Stimulated activated CD4-positive, alpha-beta T cell treated with anti-CD3 and anti-CD28 coated beads, Interleukin-2, amount 100 ng/mL, for 48 hours (primary cell): Measurements from ENCODE around the gene ASGR2.
A peak's percentile ranks its signal among the peaks of the same experiment; 100 is the strongest.
"Not testable (repeated sequence)": the region's sequence is repeated elsewhere in the genome, so short reads cannot be mapped to it uniquely, and the experiment has no call there.

Experiments used
- DNase-seq, 2 donors: peaks; one replicate each; pipeline ENCODE4 v3.0.0-alpha.2; 2020

ASGR2 gene

DNA sequence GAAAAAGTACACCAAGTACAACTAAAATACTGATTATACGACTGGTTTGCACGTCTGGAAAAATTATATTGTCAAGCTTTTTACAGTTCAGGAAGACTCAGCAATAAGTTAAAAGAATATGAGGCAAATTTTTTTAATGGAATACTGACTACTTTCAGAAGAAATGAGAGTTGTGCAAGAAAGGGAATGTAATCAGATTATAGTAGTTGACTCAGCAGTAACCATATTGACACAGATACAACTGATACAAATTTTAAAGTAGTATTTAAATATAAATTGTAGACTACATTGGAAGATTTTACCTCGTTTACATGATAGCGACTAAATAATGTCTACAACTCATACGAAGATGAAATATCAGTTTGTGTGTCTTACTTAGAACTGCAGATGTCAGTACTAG is 16.7 kb downstream of the ASGR2 start:
- DNase-seq, result no peak

DNA sequence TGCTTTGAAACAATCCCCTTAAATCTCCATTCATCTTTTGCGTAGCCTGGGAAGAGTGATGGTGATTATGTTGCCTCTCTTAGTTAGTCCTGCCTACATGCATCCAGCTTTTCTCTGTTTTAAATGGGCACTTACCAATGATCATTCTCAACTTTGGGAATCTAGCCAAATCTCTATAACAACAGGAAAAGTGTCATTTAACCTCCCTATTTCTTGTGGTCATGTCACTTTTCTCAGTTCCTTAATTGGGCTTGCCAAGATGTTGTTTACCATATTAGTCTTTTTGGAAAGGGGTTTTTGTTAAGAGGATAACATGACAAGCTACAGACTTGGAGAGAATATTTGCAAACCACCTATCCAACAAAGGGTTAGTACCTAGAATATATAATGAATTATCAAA is 19.0 kb downstream of the ASGR2 start:
- no peak for DNase-seq

DNA sequence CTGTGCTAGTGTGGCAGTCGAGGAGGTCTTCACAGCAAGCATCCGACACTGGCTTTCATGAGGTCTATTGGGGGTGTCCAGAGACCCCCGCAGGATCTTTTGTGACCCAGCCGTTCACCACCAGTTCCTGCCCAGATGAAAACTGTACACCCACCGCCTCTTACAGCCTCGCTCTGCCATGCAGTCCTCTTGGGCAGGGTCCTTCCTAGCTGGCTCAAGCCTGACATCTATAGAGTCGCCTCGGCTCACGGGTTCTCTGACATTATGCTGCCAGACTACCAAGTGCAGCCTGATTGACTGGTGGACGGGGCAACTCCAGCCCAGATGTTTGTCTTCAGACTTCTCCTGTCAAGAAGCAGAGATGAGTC is 20.0 kb downstream of the ASGR2 start:
- DNase-seq, result no peak

DNA sequence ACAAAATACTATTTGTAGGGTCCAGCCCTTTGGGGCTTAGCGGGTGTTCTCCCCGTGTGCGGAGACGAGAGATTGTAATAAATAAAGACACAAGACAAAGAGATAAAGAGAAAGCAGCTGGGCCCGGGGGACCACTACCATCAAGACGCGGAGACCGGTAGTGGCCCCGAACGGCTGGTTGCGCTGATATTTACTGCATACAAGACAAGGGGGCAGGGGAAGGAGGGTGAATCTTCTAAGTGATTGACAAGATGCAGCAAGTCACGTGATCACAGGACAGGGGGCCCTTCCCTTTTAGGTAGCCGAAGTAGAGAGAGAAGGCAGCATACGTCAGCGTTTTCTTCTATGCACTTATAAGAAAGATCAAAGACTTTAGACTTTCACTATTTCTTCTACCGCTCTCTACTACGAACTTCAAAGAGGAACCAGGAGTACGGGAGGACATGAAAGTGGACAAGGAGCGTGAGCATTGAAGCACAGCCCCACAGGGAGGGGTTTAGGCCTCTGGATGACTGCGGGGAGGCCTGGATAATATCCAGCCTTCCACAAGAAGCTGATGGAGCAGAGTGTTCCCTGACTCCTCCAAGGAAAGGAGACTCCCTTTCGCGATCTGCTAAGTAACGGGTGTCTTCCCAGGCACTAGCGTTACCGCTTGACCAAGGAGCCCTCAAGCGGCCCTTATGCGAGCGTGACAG is 23.2 kb downstream of the ASGR2 start:
- DNase-seq, result not testable (repeated sequence)

DNA sequence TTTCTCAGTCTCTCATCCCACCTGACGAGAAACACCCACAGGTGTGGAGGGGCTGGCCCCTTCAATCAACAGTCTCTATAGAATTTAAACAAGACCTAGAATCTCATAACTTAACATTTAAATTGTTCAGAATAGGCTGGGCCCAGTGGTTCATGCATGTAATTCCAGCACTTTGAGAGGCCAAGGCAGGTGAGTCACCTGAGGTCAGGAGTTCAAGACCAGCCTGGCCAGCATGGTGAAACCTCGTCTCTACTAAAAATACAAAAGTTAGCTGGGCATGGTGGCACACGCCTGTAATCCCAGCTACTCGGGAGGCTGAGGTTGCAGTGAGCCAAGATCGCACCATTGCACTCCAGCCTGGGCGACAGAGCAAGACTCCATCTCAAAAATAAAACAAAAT is 25.1 kb downstream of the ASGR2 start:
- DNase-seq, result not testable (repeated sequence)

DNA sequence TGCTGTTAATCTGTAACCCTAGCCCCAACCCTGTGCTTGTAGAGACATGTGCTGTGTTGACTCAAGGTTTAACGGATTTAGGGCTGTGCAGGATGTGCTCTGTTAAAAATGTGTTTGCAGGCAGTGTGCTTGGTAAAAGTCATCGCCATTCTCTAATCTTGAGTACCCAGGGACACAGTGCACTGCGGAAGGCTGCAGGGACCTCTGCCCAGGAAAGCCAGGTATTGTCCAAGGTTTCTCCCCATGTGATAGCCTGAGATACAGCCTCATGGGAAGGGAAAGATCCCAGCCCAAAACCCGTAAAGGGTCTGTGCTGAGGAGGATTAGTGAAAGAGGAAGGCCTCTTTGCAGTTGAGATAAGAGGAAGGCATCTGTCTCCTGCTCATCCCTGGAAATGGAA is 26.2 kb downstream of the ASGR2 start:
- DNase-seq, result not testable (repeated sequence)

DNA sequence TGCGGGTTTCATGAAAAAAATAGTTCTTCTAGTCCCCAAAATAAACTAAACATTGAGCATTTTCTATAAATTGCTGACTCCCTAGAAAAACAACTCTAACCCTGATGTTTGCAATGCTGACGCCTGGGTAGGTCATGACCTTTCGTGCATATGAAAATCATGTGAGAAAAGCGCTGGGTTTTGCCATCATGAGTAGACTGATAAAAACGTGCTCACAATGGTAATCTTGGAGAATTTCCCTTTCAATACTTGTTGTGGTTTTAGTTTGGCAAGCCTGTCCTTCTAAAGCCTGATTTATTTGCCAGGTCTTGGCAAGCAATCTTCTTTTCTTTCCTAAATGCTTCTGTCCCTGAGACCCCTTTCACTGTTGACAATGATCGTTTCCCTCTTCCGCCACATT is 30.5 kb downstream of the ASGR2 start:
- no peak for DNase-seq

DNA sequence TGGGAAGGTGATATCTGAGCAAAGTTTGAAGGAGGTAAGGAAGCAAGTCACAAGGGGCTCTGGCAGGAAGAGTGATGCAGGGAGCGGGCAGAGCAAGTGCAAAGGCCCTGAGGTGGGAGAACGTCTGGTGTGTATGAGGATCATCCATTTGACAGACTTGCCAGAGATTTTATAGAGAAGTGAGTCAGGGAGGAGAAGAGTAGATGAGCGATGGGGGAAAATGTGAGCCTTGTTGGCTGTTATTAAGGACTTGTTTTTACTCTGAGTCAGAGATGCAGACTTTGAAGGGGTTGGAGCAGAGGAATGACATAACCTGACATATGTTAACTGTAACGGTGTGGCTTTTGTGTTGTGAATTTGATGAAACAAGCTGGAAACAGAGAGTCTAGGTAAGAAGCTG is 31.0 kb downstream of the ASGR2 start:
- DNase-seq, result no peak

DNA sequence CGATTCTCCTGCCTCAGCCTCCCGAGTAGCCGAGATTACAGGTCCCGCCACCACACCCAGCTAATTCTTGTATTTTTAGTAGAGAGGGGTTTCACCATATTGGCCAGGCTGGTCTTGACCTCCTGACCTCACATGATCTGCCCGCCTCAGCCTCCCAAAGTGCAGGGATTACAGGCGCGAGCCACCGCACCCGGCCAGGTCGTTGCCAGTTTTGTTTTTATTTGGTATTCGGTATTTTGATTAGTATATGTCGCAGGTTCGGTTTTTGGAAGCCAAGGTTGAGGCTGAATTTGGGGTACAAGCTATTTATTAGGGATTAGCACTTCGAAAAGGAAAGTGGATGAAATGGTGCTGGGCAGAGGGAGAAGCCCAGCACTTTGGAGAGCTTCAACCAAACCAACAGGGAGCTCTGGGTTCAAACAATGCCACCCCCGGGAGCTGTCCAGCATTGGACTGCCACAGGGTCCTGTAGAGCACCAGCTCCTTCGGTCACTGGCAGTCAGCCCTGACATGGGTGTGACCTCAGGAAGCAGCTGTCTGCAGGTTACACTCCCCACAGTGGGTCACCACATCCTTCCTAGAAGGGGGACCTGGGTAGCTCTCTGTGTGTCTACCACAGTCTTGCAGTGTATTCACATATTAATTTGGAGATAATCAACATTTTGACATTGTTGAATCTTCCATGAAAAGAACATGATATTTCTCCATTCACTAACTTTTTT is 33.1 kb downstream of the ASGR2 start:
- no peak for DNase-seq

DNA sequence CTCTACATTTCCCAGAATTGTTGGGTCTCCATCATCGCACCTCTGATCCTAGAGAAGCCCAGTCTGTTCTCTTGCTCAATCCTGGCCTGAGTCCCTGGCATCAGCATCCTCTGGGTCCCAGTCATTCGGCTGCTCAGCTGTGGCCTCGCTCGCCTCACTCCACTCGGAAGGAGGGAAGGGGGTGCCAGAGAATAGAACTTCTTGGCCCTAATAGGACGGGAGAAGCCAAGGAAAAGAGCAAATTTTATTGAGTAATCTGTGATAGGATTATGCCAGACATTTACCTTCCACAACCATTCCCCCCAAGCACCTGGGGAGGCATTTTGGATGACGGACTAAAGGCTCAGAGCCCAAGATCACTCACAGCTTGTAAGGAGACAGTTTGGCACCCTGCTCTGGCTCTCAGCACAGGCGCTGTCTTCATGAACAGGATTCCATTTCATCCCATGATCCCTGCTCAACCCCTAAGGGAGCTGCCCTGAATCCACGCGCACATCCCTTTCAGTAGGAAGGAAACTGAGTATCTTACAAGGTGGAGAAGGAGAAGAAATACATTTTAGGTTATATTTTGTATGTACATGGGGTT is 34.1 kb downstream of the ASGR2 start:
- DNase-seq, result no peak

DNA sequence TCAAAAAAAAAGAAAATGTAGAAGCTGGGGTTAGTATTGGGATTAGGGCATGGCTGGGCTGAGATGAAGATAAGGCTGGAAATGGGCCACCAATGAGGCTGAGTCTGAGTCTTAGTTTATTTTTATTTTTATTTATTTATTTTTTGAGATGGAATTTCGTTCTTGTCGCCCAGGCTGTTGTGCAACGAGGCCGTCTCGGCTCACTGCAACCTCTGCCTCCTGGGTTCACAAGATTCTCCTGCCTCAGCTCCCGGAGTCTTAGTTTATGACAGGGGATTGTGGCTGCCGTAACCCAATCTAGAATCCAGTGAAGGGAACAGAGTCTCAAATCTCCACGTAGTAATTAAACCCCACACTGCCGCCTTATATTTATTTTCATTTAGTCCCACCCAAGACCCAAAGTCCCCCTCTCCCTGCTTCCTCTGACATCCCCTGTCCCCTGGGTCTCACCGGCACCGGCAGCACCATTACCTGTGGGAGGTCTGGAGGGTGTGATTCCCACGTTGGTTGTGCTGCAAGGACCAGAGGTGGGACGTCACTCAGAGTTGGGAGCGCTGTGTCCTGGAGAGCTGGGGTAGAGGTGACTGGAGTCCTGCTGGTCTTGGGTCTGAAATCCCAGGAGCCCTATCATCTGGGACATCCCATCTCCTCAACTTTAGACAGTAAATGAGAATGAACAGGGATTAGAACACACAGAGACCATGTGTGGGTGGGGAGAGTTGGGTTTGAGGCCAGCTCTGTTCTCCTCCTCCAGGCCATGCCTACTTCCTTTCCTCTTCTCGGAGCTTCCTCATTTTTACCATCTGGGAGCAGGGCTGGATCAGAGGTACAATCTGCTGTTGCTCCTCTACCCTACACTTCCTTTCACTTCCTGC is 34.8 kb downstream of the ASGR2 start, which contains the start of gene CLEC10A:
TSS of gene CLEC10A (minus strand) at position 671 of the 875 bp plus-strand sequence. CDS start 1,439 bp downstream, outside the sequence.
- DNase-seq, result no peak

DNA sequence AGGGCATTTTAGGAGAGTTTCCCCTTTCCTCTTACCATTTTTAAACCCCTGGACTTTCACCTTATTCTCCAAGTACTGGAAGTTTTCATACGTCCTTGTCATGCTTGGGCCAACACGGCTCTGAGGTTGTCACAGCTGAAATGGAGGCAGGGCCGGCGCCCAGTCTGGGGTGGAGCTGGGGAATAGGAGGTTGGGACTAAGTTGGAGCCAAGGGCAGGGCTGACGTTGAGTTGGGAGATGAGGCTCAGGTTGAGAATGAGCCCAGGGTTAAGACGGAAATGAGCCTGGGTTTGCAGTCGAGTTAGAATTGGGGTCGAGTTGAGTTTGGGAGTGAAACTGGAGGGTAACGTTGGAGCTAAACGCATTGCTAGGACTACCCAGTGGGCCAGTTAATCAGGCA is 35.9 kb downstream of the ASGR2 start:
- no peak for DNase-seq

DNA sequence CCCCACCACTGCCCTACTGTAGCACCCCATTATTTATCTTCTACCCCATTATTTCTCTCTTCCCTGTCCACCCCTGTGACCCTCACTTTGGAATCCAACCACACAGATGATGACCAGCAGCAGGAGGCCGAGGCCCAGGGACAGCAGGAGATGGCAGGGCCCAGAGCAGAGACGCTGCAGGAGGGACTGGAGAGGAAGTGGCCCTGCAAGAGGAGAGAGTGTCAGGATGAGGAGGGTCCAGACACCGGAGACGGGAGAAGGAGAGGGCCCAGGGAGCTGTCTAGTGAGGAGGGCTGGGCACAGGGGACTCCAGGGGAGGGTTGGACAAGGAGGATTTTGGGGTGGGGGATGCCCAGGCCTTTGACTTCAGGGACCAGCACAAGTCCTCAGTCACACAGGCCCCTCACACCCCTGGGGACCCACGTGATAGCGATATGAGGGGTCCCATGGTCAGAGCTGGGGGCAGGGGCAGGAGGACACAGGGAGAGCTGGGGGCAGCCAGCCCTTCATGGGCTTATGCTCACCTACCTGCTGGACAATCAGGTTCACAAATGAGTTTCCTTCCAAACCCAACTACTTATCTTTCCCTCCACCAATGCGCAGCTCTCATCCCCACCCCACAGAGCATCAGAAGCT is 36.6 kb downstream of the ASGR2 start:
- DNase-seq, result no peak

DNA sequence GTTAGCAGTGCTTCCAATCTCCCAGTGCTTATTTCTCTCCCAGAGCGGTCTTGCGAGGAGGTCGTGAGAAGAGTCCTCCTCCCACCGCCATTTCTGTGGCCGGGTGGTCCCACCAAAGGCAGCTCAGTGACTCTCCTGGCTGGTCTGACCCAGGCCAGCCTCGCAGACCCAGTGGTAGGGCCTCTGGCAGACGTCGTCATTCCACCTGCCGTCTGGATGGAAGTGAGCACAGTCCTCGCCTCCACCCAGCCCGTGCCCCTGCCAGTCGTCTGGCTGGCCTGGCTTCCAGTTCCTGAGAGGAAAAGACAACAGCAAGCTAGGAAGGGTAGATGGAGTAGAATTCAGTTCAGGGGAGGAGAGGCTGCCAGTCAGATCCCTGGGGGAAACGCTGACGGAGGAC is 39.7 kb downstream of the ASGR2 start:
- no peak for DNase-seq

DNA sequence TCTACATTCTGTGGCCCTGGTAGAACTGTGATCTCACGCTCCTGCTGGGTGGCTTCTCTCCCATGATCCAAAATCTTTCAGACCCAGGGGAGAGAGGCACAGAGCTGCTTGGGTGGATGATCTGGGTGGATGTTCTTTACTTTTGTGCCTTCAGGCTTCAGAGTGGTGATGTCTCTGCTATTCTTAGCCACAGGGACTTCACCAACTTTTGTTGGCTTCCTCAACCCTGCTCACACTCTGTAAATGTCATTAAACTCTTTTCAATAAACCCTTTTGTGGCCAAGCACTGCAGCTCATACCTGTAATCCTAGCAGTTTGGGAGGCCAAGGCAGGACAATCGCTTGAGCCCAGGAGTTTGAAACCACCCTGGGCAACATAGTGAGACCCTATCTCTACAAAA is 42.2 kb downstream of the ASGR2 start:
- no peak for DNase-seq

DNA sequence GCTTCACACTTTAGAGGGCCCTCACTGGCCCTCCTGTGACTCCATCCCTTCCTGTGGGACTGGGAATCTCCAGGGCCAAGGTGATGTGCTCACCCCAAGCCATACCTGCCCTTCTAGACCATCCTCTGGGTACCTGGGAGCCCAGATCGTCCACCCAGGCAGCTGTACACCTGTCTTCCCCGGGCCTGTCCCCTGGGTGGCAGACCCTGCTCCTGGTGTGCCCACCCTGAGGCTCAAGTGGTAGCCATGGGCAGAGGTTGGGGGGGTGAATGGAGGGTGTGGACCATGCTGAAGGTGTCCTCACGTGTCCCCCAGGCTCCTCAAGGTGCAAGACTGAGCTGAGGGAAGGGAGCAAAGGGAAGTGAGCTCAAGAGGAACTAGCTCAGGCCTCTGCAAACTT is 43.9 kb downstream of the ASGR2 start:
- no peak for DNase-seq

DNA sequence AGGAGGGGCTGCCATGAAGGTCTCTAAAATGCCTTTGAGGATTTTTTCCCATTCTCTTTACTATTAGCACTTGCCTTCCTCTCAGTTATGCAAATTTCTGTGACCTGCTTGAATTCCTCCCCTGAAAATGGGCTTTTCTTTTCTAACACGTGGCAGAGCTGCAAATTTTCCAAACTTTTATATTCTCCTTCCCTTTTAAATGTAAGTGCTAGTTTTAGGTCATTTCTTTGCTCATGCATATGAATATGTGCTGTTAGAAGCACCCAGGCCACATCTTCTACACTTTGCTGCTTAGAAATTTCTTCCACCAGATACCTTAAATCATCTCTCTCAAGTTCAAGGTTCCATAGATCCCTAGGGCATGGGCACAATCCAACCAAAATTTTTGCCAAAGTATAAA is 46.4 kb downstream of the ASGR2 start:
- no peak for DNase-seq

DNA sequence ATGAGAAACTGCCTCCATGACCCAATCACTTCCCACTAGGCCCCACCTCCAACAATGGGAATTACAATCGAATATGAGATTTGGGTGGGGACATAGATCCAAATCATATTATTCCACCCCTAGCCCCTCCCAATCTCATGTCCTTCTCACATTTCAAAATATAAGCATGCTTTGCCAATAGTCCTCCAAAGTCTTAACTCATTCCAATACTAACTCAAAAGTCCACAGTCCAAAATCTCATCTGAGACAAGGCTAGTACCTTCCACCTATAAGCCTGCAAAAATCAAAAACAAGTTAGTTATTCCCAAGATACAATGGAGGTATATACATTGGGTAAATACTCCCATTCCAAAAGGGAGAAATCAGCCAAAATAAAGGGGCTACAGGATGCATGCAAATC is 47.4 kb downstream of the ASGR2 start:
- DNase-seq, result no peak

DNA sequence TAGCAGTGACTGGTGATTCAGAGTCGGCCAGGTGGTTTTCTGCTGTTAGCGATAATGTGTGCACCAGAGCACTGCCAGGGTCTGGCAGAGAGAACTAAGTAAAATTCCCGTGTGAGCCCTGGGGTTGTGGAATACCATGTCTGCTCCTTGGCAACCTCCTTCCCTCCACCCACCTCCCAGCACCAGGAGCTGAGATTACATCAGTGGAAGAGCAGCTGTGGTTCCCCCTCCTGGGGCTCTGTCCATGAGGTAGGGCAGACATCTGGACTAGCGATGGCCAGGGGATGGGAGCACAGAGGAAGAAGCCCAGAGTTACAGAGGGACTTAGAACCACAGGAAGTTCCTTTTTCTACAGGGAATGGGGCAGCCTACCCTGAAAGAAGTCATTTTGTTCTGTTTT is 50.4 kb downstream of the ASGR2 start:
- DNase-seq, result no peak

DNA sequence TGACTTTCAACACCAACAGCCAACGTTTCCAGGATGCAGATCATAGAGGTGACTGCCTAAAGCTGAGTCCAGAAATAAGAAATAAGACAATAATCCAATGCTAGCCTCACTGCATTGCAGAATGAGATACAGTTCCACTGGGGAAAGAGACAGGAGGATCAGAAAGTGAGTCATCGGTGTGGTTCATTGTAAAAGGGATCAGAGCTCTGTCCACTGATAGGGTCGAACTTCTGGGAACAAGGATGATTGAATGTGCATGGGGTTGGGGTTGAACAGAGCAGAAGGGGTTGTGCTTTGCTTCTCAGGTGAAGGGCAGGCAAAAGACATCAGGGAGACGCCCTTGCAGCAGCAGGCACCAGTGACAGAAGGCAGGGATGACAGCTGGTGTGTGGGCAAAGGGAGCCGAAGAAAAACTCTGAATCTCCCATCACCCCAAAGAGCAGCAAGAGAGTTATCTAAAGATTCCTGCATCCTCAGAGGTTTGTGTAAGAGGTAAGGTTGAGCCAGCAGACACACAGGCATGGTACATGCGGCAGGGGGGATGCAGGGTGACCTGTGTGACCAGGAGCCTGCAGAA is 51.0 kb downstream of the ASGR2 start:
- no peak for DNase-seq

DNA sequence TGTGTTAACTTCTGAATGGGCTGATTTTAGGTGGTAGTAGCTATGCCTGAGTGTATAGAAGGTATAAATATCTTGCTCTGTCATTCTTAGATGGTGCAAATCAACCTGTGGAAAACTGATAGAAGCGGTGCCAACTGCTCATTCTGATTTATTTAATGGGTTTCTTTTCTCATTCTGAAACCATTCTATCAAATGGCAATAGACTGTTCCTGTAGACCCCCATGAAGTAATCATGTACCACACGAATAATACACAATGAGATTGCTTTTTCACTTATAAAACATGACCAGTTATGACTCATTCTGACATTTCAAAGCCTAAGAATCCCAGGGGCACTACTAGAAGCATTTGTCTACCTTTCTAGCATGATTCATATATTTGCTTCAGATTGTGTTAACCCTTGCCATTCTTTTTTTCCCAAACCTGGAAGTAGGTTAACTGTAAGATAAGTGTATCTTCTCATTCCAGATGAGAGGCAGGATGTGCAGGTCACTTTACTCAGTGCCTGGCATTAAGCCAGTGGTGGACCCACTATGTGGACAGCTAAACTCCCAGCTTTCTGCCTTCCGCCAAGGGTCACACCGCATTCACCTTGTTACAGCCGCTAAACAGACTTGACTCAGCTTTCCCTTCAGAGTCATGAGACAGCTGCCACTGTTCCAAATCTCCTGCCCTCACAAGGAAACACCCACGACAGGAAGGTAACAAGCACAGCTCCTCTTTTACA is 54.3 kb downstream of the ASGR2 start:
- peak; percentile 38 to 41 for DNase-seq
